Calu3 (cell line): ENCODE measurements around the gene EPN3. TPM values are rescaled to one million over a fixed set of nuclear protein-coding genes. Genes with fewer than 3 reads are reported as not detected.

ENCODE experiments used
- BruUV-seq: library from RNA; stranded (reverse); fragments of 400-500 nt; replicated peaks from 2 replicates; lab custom pipeline; 2021; lab: Mats Ljungman, UMichigan
- CTCF ChIA-PET: fragments of 300-600 bp; sonication (Branson Sonifier 250); formaldehyde crosslinking; loops from one replicate; lab custom pipeline; 2022; ENCODE audit warnings: antibody characterized with exemption; lab: Charles Lee
- DNase-seq: peaks from one replicate; pipeline ENCODE4 v3.0.0; 2022
- H3K27ac Mint-ChIP-seq: one replicate; pipeline ENCODE4 v1.8.0; 2022; ENCODE audit warnings: mixed read lengths; ENCODE audit not compliant: unreplicated experiment
- H3K27me3 Mint-ChIP-seq: one replicate; pipeline ENCODE4 v1.8.0; 2022; ENCODE audit warnings: mixed read lengths; ENCODE audit not compliant: unreplicated experiment
- H3K36me3 Mint-ChIP-seq: one replicate; pipeline ENCODE4 v1.8.0; 2022; ENCODE audit warnings: mild to moderate bottlenecking, moderate library complexity, mixed read lengths; ENCODE audit not compliant: insufficient read depth, unreplicated experiment
- H3K4me1 Mint-ChIP-seq: one replicate; pipeline ENCODE4 v1.8.0; 2022; ENCODE audit warnings: mild to moderate bottlenecking, low read depth, mixed read lengths; ENCODE audit not compliant: unreplicated experiment
- H3K4me3 Mint-ChIP-seq: one replicate; pipeline ENCODE4 v1.8.0; 2022; ENCODE audit warnings: mild to moderate bottlenecking, low read depth, moderate library complexity, mixed read lengths; ENCODE audit not compliant: unreplicated experiment
- H3K9me3 Mint-ChIP-seq: one replicate; pipeline ENCODE4 v1.8.0; 2022; ENCODE audit warnings: low read depth, mixed read lengths; ENCODE audit not compliant: unreplicated experiment
- intact Hi-C: fragments of 100-400 bp; cut with micrococcal nuclease; formaldehyde crosslinking; loops from one replicate; pipeline ENCODE4 v1.10.0; 2022; ENCODE audit not compliant: unreplicated experiment
- total RNA-seq: library from RNA; stranded (reverse); gene quantifications from 2 replicates; pipeline ENCODE4 v1.2.3, GENCODE V29; 2022
- TF ChIP-seq, protein P1 (sequence below): fragments of 200-600 bp; IDR thresholded peaks from one replicate; pipeline ENCODE4 v1.8.0; 2022; ENCODE audit warnings: antibody characterized with exemption; ENCODE audit not compliant: unreplicated experiment

EPN3 gene
- total RNA-seq, 1 experiment from 2014 or later: 41.9 TPM

DNA sequence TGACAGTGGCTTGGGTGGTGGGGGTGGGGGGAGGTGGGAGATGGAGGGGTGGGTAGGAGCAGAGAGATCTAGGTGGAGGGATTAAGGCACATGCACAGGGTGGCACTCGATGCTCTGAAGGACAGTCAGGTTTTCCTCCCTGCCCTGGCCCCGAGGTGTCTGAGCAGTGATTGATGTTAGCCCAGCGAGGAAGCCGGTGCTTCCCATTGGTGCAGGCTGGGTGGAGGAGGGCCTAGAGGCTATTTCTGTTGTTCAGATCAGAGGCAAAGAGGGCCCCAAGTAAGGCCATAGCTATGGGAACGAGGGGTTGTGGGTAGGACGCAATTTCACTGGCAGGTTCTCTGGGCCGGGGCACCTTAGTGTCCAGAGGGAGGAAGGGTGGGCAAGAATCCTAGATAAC lies 51.1 kb downstream of the EPN3 start:
- Mint-ChIP-seq H3K9me3 (no peaks in the 10 kb centered on the region), H3K4me3 (no peak overlapping the region), H3K36me3 (peaks cover 4% of the 10 kb centered on the region), H3K27ac (no peak overlapping the region), H3K27me3 (peaks cover 93% of the 10 kb centered on the region), H3K4me1 (peaks cover 1% of the 10 kb centered on the region)
- CTCF ChIA-PET: interaction anchor here (2.0 kb wide), 1 partner anchor 21 kb away, joined by 5 read pairs; no protein-coding TSS in a partner anchor
- TF ChIP-seq, protein P1, sequence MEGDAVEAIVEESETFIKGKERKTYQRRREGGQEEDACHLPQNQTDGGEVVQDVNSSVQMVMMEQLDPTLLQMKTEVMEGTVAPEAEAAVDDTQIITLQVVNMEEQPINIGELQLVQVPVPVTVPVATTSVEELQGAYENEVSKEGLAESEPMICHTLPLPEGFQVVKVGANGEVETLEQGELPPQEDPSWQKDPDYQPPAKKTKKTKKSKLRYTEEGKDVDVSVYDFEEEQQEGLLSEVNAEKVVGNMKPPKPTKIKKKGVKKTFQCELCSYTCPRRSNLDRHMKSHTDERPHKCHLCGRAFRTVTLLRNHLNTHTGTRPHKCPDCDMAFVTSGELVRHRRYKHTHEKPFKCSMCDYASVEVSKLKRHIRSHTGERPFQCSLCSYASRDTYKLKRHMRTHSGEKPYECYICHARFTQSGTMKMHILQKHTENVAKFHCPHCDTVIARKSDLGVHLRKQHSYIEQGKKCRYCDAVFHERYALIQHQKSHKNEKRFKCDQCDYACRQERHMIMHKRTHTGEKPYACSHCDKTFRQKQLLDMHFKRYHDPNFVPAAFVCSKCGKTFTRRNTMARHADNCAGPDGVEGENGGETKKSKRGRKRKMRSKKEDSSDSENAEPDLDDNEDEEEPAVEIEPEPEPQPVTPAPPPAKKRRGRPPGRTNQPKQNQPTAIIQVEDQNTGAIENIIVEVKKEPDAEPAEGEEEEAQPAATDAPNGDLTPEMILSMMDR: no peak
- intact Hi-C loops: no loop called here
- no TSS peak for BruUV-seq
- no peak for DNase-seq

DNA sequence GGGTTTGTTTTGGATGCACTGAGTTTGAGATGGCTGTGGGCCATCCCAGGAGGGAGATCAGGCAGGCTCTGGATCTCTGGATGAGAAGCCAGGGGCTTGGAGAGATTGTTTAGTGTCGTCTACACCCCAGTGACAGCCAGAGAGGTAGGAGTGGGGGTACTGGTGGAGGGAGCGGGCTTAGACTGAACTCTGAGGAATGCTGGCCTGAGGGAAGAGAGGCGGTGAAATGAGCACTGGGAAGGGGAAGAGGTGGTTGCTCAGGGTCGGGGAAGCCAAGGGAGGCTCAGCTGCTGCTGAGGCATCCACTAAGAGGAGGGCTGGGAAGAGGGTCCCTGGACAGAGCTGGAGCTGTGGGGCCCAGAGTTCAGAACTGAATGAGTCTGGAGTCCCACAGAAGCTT lies 51.6 kb downstream of the EPN3 start:
- peaks cover 4% of the 10 kb centered on the region for H3K36me3 Mint-ChIP-seq
- no peak for DNase-seq
- peaks cover 93% of the 10 kb centered on the region for H3K27me3 Mint-ChIP-seq
- H3K4me3 Mint-ChIP-seq: no peak overlapping the region
- TF ChIP-seq, protein P1: no peak
- H3K4me1 Mint-ChIP-seq: peaks cover 6% of the 10 kb centered on the region
- BruUV-seq: no TSS peak
- no peaks in the 10 kb centered on the region for H3K9me3 Mint-ChIP-seq
- intact Hi-C loops: no loop called here
- no peak overlapping the region for H3K27ac Mint-ChIP-seq
- CTCF ChIA-PET: no interaction called here

DNA sequence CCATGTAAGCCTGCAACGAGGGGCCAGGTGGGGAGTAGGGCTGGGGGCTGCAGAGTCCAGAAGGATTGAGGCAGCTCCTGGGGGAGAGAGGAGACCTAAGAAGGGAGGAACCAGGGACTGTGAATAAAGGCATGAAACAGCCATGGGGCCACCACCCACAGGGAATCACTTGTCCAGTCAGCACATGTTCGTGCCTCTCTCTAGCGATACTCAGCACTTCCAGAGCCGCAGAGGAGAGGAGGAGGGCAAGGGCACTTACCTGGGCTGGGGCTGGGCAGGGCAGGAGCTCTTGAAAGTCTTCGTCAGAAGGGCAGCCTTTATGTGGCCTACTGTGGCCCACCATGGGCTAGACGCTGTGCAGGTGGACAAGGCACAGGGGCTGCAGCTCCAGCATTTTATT lies 52.2 kb downstream of the EPN3 start:
- Mint-ChIP-seq H3K4me1 (peaks cover 11% of the 10 kb centered on the region), H3K27ac (no peak overlapping the region), H3K27me3 (peaks cover 93% of the 10 kb centered on the region), H3K36me3 (peaks cover 4% of the 10 kb centered on the region), H3K9me3 (no peaks in the 10 kb centered on the region), H3K4me3 (no peak overlapping the region)
- CTCF ChIA-PET: interaction anchor here (0.6 to 0.7 kb wide), 2 partner anchors 10 to 98 kb away, joined by 3 to 5 read pairs; no protein-coding TSS in a partner anchor
- no peak for DNase-seq
- TF ChIP-seq, protein P1: no peak
- BruUV-seq: no TSS peak
- intact Hi-C loops: no loop called here

DNA sequence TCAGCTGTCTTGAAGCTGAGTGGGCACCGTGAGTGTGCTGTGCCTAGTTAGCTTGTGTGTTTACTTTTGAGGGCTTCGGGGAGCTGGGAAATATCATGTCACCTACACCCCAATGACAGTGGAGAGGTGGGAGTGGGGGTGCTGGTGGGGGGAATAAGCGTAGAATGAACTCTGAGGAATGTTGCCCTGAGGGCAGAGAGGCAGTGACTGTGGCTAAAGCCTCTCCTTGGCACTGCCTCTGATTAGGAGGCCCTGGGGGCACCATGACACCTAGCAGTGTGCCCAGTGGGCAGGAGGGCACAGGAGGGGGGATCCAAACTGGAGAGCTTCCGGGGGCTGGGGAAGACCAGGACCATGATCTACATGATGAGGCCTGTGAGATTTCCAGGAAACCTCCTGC lies 52.8 kb downstream of the EPN3 start:
- intact Hi-C loops: no loop called here
- TF ChIP-seq, protein P1: no peak
- Mint-ChIP-seq H3K4me1 (peaks cover 11% of the 10 kb centered on the region), H3K27me3 (peaks cover 92% of the 10 kb centered on the region), H3K36me3 (peaks cover 4% of the 10 kb centered on the region), H3K9me3 (no peaks in the 10 kb centered on the region), H3K4me3 (no peak overlapping the region), H3K27ac (no peak overlapping the region)
- CTCF ChIA-PET: interaction anchor here (0.6 to 0.7 kb wide), 2 partner anchors 11 to 98 kb away, joined by 3 to 5 read pairs; no protein-coding TSS in a partner anchor
- BruUV-seq: no TSS peak
- no peak for DNase-seq
